ENCODE data around the gene VGLL4. TPM values are rescaled to one million over a fixed set of nuclear protein-coding genes. Genes with fewer than 3 reads are reported as not detected.

The VGLL4 gene
- total and polyA plus RNA-seq, 2 of the 4 experiments (the other 2 are of a cell fraction) = 26.2 to 35.4 TPM

- peak overlapping the region; percentile 84 for H4K91ac ChIP-seq (ENCODE audit: insufficient read depth, low read depth, low read length)
- in situ Hi-C loops (cut with MboI; ENCODE audit: low sequenced_read_pairs) = no loop called here
- H2BK5ac ChIP-seq (ENCODE audit: low read depth, low read length, poor library complexity, severe bottlenecking) = peak overlapping the region; percentile 33
- H4K8ac ChIP-seq (ENCODE audit: low read depth in 2 of 2, low read length in 2 of 2) = peak overlapping the region; percentile 45 to 49; a peak in 2 of 4 replicates
- H2BK15ac ChIP-seq (ENCODE audit: low read depth, low read length) = peak overlapping the region; percentile 84; the same call in 1 of the 3 replicates
- peak overlapping the region; percentile 39 for H2AK9ac ChIP-seq (replicated peaks; ENCODE audit: low read depth, low read length, poor library complexity)
- ATAC-seq (ENCODE audit: low read depth) (peak; percentile 24; the same call in 1 of the 2 replicates), DNase-seq (peak; percentile 33)
- H3K4ac ChIP-seq (ENCODE audit: low read depth, low read length) = peak overlapping the region; percentile 69
- H3K18ac ChIP-seq (ENCODE audit: low read depth, low read length) = peak overlapping the region; percentile 32; the same call in 1 of the 2 replicates
- BruUV-seq (replicated peaks) = no TSS peak
- H2AK5ac ChIP-seq (ENCODE audit: low read depth, low read length) = peak overlapping the region; percentile 91
- H3K4me2 ChIP-seq (ENCODE audit: low read depth, low read length) = no peak overlapping the region; the same call in 1 of the 2 replicates
- peaks cover 4 to 12% of the 10 kb centered on the region in 2 experiments for H3K79me1 ChIP-seq (ENCODE audit: low read depth in 1 of 2, low read length in 2 of 2)
- no peaks in the 10 kb centered on the region for H3K9me3 ChIP-seq (ENCODE audit: control insufficient read depth, insufficient read depth, low read length)
- 20% methylated on average over 1 of the region's 8 CpGs; no CpG with 5 or more reads in 1 of the 2 experiments for WGBS, 2 experiments (ENCODE audit: extremely low coverage in 2 of 2, insufficient read length in 1 of 2)
- intact Hi-C loops (cut with micrococcal nuclease) = no loop called here
- peaks cover 4% of the 10 kb centered on the region; the same call in 1 of the 2 replicates for H3K4me1 ChIP-seq (ENCODE audit: control insufficient read depth, insufficient read depth, low read length)
- H3K27ac ChIP-seq (ENCODE audit: insufficient read depth, low read length) = no peak overlapping the region
- no peaks in the 10 kb centered on the region for H4K20me1 ChIP-seq (ENCODE audit: insufficient read depth, low read length)
- peaks cover 14% of the 10 kb centered on the region for H3K9me1 ChIP-seq (ENCODE audit: insufficient read depth, low read length)
- H3K4me3 ChIP-seq (ENCODE audit: insufficient read depth, low read depth, low read length) = no peak overlapping the region
- H3K23ac ChIP-seq (ENCODE audit: low read depth, low read length) = peak overlapping the region; percentile 36; the same call in 1 of the 2 replicates
- CTCF ChIA-PET = no interaction called here
- no peaks in the 10 kb centered on the region for H3K27me3 ChIP-seq (ENCODE audit: control insufficient read depth, insufficient read depth, low read length)
- H3K56ac ChIP-seq (ENCODE audit: extremely low read depth, insufficient read depth, low read length) = no peak overlapping the region; the same call in 1 of the 2 replicates
- H3K36me3 ChIP-seq (ENCODE audit: control insufficient read depth, insufficient read depth, low read length) = no peaks in the 10 kb centered on the region
- dilution Hi-C loops (cut with HindIII; ENCODE audit: low sequenced_read_pairs, unreplicated experiment) = no loop called here
- no peak overlapping the region for H2AFZ ChIP-seq (replicated peaks; ENCODE audit: low read length, poor library complexity)
- POLR2A ChIA-PET (ENCODE audit: unreplicated experiment) = no interaction called here
- peak overlapping the region; percentile 60; the same call in 1 of the 2 replicates for H2BK20ac ChIP-seq (ENCODE audit: low read depth, low read length)
- peak overlapping the region; percentile 61 for H2BK120ac ChIP-seq (ENCODE audit: low read depth, low read length)
- no peak overlapping the region for H4K5ac ChIP-seq (ENCODE audit: low read depth, low read length)
- peak overlapping the region; percentile 56 for H3K14ac ChIP-seq (replicated peaks; ENCODE audit: low read depth, low read length)
- no peak overlapping the region for H3K9ac ChIP-seq (ENCODE audit: low read depth, low read length)
- no peak for TF ChIP-seq ELK1 (IDR thresholded peaks at IDR 0.05; ENCODE audit: borderline replicate concordance, low read depth, low read length)
- no peak for TF ChIP-seq POLR2A (IDR thresholded peaks at IDR 0.05; ENCODE audit: low read depth, low read length)
- no peak for TF ChIP-seq MAFK (IDR thresholded peaks at IDR 0.05; ENCODE audit: low read depth, low read length)
- TF ChIP-seq RCOR1 (IDR thresholded peaks at IDR 0.05; ENCODE audit: insufficient replicate concordance, low read length) = no peak
- TF ChIP-seq CHD1 (IDR thresholded peaks at IDR 0.05; ENCODE audit: low read depth, low read length) = no peak
- no peak for TF ChIP-seq NFE2L2 (IDR thresholded peaks at IDR 0.05; ENCODE audit: low read depth, low read length)
- no peak for TF ChIP-seq MAZ (IDR thresholded peaks at IDR 0.05; ENCODE audit: borderline replicate concordance, low read depth, low read length)
- no peak for TF ChIP-seq MXI1 (IDR thresholded peaks at IDR 0.05; ENCODE audit: borderline replicate concordance, low read depth, low read length)
- TF ChIP-seq FOS (IDR thresholded peaks at IDR 0.05; ENCODE audit: low read depth, low read length) = no peak
- TF ChIP-seq RAD21 (IDR thresholded peaks at IDR 0.05; ENCODE audit: low read length) = no peak
- TF ChIP-seq CEBPB (IDR thresholded peaks at IDR 0.05; ENCODE audit: low read depth, low read length) = no peak
- TF ChIP-seq RFX5 (IDR thresholded peaks at IDR 0.05; ENCODE audit: low read depth, low read length) = no peak
- no peak for TF ChIP-seq BHLHE40 (IDR thresholded peaks at IDR 0.05; ENCODE audit: low read depth, low read length)
- no peak for TF ChIP-seq USF2 (IDR thresholded peaks at IDR 0.05; ENCODE audit: low read depth, low read length)
- no peak for TF ChIP-seq SMC3 (IDR thresholded peaks at IDR 0.05; ENCODE audit: low read depth, low read length)
Measured at GRCh38 chr3:11522953-11523571, 120.7 kb downstream of the VGLL4 start.

Data from IMR-90 (cell line).